HG03159 (cell line): Measurements from ENCODE around the gene CARS1.

Experiments used
- ATAC-seq: cut with Tn5 transposase; IDR thresholded peaks from one replicate; pipeline ENCODE4 v1.9.1; 2021; ENCODE audit warnings: mild to moderate bottlenecking, moderate library complexity; ENCODE audit not compliant: unreplicated experiment

The CARS1 gene

DNA sequence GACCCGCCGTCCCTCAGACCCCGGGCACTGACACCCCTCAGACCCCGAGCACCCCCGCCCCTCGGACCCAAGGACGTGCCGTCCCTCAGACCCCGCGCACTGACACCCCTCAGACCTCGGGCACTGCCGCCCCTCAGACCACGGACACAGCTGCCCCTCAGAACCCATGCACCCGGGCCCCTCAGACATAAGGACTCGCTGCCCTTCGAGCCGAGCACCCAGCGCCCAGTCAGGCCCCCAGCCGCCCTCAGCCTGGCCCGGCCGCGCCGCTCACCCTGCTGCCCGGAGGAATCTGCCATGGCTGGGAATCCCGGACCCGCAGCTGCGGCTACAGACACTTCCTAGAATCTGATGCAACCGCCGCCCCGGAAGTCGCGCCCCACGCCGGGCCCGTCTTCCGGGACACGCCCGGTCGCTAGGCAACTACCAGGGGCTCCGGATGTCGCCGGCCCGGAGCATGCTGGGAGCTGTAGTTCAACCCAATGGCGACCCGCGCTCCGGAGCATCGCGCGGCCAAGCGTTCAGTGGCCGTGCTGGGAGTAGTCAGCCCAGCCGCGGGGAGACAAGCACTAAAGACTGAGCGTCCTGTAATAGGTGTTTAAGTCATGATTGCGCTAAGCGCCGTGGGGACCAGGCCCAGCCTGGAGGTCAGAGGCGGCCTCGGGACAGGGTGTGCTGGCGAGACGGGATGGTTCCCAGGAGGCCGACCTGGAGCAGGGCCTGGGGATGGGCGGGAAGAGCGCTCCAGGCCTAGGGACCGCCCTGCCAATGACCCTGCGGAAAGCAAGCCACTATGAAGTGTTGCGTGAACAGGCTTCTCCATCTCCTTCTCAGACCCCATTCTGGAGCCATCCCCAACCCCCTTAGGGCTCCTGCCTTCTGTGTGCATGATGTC, at the start of gene CARS1:
Gene CARS1 (minus strand): TSS at position 355 of the 895 bp plus-strand sequence. CDS start 56 bp downstream, at position 299.
- ATAC-seq: peak; percentile 93

DNA sequence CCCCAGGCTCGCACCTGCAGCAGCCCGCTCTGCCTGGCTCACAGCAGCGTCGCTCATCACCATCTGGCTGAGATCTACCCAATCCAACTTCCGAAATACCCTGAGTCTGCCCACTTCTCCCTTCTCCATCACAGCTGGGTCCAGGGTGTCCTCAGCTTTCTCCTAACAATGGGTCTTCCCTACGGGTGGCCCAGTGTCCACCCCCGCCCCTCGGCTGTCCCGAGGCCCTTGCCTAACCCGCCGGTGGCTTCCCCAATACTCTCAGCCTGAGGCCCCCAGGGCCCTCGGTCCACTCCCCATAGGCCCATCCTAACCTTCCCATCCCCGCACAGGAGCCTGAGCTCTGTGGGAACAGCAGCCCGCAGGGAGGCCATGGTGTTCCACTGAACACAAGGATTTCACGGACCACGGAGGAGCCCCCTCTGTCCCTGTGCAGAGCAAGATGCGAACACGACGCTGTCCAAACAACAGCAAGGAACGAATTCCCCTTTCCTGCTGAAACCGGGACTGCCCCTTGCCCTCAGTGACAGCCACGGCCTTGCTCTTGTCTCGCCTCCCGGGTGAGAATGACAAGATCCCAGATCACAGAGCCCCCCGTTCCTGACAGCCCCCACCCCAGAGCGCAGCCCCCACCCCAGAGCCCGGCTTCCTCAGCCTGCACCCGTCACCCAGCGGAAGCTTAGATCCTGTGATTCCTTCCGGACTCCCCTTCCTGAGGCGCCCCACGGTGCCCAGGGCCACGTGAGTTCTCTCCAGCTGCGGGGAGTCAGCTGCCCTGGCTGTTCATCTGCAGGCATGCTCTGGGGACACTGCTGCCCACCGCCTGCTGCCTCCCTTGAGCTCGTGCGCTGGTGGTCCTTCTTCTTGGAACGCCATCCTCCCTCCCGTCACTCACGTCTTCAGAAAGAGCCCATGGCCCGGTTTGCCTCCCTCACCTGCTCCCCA, 48.8 kb upstream of the CARS1 start:
- no peak for ATAC-seq

DNA sequence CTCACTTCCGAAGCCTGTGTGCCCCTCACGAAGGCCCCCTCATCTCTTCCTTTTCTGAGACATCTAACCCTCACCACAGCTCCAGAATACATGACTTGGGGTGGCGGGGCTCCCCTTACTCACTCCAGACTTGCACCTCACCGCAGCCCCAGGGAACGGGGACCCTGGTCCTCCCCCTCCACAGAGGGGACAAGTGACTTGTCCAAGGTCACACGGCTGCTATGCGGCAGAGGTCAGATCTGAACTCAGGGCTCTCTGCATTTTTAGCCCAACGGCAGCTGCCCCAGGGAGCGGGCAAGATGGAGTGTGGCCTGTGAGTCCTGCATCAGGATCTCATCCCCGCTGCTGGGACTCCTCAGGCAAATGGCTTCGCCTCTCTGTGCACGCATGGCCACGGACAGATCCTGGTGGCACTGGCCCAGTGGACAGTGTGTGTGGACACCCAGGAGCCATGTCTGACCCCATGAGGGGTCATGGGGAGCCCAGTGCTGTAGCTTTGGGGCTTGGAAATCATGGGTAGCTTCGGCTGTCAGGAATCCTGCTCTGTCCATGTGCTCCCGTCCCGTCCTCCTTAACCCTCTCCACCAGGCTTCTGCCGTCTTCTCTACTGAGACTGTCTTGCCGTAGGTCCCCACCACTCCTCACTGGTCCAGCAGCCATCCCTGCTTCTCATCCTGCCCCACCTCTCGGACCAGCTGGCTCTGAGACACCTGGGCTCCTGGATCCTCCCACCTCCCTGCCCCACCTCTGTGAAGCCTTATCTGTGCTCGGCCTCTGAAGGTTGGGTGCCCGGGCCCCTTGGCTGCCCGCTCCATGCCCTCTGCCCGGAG, 48.0 kb upstream of the CARS1 start:
- ATAC-seq: no peak

DNA sequence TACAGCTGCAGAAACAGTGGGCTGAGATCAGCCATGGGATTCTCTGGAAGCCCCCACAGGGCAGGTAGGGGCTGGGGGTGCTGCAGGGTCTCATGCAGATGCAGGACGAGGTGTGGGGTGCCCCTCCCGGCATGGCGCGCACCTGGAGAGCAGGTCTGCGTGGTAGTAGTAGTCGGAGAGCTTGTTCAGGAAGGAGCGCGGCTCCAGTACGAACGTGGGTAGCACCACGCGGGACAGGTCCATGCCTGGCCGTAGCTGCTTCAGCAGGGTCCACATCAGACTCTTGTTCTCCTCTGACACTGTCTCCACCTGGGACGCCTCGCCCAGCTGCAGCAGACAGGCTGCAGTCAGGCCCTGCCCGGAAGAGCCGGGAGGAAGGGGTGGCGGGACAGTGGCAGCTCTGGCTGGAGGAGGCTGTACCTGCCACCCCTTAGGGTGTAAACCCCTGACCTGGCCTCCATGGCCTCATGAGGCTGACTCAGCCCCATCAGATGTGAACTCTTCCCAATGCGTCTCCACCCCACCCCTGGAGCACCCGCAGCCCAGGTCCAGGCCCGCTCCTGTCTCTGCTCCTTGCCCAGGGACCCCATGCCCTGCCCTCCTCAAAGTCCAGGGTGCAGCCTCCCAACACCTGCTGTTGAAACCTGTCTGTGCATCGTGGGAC, 47.0 kb upstream of the CARS1 start:
- no peak for ATAC-seq

DNA sequence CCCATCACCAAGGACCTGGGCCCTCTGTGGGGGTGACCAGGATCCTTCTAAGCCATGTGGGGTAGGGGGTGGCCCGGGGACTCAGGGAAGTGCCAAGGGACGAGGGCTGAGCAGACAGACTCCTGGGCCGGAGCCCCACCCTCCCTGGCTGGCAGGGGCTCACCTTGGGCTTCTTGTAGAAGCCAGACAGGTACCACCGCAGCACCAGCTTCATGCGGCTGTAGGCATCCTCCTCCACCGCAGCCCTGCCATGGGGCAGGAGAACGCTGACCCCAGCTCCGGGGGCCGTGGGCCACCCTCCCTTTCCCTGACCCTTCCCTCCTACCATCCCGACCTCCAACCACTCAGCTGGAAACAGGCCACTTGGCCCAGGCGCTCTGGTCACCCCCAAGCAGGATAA, 45.9 kb upstream of the CARS1 start:
- no peak for ATAC-seq

DNA sequence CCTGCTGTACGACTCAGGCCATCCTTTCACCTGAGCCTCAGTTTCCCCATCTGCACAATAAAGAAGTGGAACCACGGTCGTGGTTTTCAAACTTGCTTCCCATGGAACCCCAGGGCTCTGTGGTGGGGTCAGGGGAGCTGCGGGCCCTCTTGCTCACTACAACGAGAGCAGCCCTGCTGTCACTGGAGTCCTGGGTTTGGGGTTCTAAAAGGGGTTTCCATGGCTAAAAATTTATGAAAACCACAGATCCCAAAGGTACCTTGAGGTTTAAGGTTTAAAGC, 45.4 kb upstream of the CARS1 start:
- no peak for ATAC-seq

DNA sequence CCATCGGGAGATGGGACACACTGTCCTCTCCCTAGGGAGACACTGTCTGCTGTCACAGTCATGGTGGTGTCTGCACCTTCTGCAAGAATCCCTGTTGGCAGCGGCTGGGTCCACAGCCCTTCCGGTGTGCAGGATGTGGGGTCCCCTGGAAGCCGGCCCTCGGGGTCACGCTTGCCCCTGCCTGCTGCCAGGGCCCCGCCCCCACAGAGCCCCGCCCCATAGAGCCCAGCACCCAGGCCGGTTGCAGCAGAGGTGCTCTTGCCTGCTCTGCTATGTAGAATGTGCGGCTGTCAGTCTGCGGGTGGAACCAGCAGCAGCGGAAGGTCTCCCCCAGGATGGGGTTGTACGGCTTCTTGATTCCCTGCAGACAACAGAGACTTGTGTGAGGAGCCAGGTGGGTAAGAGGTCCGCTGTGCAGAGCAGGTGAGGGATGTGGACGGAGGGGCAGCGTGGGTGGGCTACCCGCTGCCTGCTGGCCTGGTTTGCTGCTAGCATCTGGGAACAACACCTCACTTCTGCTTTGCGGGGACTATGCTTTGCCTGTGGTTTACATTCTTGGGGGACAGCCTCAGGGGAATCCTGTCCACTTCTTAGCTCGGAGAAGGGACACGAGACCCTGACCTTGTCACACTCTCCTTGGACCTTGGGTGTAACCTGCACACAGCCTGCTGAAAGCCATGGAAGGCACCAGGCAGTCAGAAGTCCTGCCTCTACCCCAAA, 44.9 kb upstream of the CARS1 start:
- ATAC-seq: no peak

DNA sequence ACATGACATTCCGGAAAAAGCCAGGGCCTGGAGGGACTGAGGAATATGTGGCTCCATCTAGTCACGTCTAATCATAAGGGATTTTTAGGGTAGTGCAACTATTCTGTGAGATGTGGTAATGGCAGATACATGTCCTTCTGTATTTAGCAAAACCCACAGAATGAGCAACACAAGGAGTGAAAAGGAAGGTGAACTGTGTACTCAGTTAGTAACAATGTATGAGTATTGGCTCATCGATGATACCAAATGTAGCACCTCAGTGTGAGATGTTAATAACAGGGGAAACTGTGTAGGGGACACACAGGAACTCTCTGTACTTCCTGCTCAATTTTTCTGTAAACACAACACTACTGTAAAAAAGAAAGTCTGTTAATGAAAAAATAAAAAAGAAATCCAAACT, 42.0 kb upstream of the CARS1 start:
- ATAC-seq: no peak

DNA sequence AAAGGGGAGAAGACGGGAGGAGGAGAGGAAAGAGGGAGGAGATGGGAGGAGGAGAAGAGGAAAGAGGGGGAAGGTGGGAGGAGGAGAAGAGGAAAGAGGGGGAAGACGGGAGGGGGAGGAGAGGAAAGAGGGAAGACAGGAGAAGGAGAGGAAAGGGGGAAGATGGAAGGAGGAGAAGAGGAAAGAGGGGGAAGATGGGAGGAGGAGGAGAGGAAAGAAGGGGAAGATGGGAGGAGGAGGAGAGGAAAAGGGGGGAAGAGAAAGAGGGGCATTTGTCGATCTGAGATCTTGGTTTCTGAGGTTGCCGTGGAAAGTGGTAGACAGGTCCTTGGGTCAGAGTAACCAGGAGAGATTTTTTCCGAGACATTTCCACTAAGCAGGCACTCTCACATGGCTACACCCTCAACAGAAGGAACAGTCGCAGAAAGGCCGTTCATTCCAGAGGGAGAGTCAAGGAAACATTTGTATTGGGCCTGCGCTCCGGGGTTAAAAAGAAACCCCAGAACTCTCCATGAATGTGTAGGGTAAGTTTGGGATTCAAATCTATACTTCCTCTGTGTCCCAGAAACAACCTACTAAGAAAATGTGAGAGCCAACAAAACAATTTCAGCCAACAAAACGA, 39.8 kb upstream of the CARS1 start:
- no peak for ATAC-seq

DNA sequence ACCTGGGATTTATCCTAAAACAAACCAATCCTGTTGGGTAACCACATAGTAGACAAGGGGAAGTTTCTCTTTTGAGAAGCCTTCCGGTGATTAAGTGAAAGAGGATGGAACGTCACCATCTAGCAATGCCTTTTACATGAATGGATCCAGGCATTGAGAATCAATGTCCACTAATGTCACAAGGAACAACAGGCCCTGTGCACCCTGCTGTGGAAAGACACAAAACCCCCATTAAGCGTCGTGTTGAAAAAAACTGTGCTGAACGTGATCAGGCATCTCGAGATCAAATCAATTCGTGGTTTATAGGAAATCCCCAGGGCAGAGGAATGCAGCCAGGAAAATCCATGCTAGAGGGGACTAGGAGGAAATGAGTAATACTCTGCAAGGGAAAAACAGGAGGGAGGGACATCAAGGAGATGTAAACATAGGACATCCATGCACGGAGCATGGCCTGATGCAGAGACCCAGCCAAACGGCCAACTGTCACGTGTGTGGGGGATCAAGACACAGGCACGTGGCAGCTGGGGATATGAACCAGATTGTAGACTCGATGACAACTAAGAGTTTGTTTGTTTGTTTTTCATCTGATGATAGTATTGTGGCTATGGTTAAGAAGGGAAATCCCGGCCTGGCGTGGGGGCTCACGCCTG, 38.6 kb upstream of the CARS1 start:
- no peak for ATAC-seq

DNA sequence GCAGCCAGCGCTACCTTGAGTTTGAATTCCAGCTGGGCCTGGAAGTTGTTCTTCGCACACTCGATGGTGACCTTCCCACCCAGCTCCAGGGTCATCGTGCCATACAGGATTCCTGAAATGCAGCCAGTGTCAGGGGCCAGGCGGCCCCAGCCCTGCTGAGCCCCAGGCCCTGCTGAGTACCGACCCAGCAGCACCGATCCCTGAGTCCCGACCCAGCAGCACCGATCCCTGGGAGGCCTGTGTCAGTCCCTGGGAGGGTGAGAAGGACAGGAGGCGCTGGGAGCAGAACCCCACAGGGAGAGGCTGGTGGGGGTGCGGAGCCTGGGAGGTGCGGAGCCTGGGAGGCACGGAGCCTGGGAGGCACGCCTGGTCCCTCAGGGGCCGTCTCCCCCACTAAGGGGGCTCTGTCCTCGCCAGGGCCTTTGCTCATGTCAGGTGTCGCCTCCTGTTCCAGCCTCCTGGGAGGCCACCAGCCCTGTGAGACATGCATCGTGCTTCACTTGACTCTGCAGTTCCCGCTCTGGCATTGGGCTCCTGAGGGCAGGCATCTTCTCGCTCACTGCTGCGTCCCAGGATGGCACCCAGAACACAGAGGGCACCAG, 37.1 kb upstream of the CARS1 start:
- no peak for ATAC-seq

DNA sequence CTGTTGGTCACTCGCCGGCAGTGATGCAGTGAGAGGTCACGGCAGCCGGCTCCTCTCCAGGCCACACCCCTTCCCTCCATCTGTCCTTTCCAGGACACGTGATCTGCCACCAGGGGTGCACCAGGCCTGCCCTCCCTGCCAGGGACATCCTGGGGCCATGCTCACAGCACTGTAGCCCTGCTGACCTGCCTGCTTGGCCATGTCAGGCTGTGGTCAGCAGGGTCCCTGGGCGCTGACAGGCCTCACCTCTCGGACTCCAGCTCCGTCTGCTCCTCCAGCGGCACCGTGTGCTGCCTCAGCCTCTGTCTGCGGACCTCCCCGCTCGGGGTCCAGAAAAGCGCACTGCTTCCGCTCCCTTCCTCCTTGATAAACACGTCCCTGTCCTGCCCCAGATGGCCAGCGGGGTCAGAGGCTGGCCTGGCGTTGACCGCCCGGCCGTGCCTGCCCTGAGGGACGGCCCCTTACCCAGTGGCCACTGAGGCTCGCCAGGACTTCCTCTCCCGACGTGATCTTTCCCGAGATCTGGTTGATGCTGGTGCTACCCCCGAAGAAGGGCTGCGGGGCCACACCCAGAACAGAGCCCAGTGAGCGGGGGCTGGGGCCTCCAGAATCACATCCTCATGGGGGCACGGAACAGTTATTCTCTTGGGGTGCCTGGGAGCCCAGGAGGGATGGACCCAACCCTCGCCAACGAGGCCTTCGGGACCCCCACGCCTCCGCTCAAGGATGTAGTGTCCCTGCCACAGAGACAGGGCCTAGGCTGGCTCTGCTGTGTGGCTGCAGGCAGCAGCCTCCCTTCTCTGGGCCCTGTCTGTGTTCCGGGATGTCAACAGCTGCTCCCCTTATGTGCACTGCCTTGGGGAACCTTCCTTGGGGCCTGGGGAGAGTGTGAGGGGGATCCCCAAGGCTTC, 36.3 kb upstream of the CARS1 start:
- ATAC-seq: no peak

DNA sequence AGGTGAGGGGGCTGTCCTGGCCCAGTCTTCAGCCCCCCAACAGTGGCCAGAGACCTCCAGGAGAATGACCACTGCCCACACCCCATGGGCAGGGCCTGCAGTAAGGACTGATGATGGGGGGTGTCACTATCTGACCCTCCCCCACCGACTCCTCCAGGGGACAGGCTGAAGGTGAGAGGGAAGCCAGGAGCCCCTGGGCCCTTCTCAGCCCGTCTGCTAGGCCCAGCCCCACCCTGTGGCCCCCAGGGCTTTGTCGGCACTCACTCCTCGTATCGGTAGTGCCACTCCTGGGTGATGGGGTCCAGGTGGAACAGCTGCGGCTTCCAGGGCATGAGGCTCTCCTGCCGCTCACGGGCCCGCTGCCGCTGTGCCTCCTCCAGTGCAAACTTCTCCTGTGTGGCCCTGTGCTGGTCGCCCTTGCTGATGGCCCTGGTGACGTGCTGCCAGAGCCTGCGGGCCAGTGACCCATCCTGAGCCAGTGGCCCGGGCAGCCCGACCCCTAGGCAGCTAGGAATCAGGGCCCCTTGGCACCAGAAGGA, 35.4 kb upstream of the CARS1 start:
- ATAC-seq: no peak

DNA sequence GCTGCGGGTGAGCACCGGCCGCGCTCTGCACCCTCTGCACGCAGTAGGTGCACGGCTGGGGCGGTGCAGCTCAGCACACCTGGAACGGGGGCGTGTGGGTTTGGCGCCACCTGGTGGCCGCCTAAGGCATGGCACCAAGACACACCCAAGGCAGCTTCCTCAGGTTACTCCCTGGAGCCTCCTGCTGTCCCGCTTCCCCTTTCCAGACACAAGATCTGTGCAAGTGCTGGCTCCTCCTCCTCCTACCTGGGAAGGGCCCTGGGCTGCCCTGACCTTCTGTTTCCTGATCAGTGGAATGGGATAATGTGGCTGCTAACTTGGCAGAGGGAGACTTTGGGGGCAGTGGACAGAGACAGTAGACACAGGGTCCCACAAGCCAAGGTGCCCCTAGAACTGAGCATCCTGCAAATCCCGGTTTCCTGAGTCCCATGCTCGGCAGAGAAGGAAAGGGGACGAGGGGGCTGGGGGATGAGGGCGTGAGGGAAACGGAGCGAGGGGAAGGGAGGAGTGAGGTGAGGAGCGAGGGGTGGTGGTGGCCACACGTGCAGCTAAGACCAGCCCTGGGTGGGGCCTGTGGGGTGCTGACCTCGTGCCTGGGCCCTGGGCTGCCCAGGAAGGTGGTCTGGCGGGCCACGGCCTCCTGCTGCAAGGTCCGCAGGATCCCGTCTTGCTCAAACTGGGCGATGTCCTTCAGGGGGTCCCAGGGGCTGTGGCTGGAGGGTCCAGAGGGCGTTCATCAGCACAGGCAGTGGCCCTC, 34.8 kb upstream of the CARS1 start:
- peak; percentile 66 for ATAC-seq

DNA sequence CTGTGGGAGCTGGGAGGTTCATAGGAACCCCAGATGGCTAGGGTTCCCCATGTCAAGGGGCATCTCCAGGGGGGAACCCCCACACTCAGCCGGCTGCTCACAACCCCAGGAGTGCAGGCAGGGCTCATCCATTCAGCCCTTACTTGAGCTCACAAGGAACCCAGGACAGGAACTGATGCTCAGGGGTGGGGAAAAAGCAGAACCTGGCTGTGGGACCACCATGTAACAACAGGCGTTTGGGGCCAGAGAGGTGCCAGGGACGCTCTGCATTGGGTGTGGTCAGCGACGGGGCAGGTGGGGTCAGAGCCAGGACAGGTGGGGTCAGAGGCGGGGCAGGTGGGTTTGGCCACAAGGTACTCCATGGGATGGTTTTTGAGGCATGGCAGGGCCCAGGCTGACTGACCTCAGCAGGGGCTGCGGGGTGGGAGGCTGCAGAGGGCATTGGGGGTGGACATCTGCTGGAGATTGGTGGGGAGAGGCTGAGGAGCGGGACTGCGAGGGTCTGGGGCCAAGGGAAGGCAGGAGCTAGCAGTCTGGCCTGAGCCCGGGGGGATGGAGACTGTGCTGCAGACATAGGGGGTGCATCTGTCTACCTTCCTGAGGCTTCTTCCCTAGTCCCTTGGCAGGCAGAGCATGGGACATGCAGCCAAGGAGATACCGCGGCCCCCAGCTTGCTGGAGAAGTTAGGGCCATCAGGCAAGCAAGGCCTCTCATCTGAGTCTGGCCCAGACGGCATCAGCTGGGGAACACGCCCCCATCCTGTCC, 34.0 kb upstream of the CARS1 start:
- no peak for ATAC-seq
